GM23338 (cell line): ENCODE results near the gene SRA1. TPM values are rescaled to one million over a fixed set of nuclear protein-coding genes. Genes with fewer than 3 reads are reported as not detected.

ENCODE experiments used
- ATAC-seq: fragments of 200-7000 bp; cut with Tn5 transposase; 3 replicates; pipeline ENCODE4 v1.9.1; 2020
- DNase-seq: peaks from one replicate; pipeline ENCODE4 v3.0.0-alpha.2; 2015; ENCODE audit warnings: low spot score
- H2AFZ ChIP-seq: fragments of 200-600 bp; sonication (generic); 2 replicates; pipeline ENCODE4 v1.8.0; 2016; ENCODE audit warnings: antibody characterized with exemption, mild to moderate bottlenecking, moderate library complexity
- H3F3A ChIP-seq: fragments of 200-600 bp; sonication (generic); replicated peaks from 2 replicates; pipeline ENCODE4 v1.8.0; 2017; ENCODE audit warnings: antibody characterized with exemption, mixed run types, low read depth
- H3K27ac ChIP-seq: fragments of 200-600 bp; sonication (generic); 2 replicates; pipeline ENCODE4 v1.6.1; 2016; ENCODE audit warnings: low read depth
- H3K27me3 ChIP-seq: fragments of 200-600 bp; sonication (generic); 2 replicates; pipeline ENCODE4 v1.8.0; 2016; ENCODE audit warnings: mild to moderate bottlenecking, mixed run types, moderate library complexity; ENCODE audit not compliant: insufficient read depth
- H3K36me3 ChIP-seq: fragments of 200-600 bp; sonication (generic); 2 replicates; pipeline ENCODE4 v1.8.0; 2016; ENCODE audit warnings: mild to moderate bottlenecking; ENCODE audit not compliant: insufficient read depth
- H3K4me1 ChIP-seq: fragments of 200-600 bp; sonication (generic); 2 replicates; pipeline ENCODE4 v1.8.0; 2016; ENCODE audit warnings: mild to moderate bottlenecking, moderate library complexity; ENCODE audit not compliant: insufficient read depth
- H3K4me2 ChIP-seq: fragments of 200-600 bp; sonication (generic); 2 replicates; pipeline ENCODE4 v1.7.1; 2017; ENCODE audit warnings: mixed run types
- H3K4me3 ChIP-seq: fragments of 200-600 bp; sonication (generic); 2 replicates; pipeline ENCODE4 v1.6.1; 2016; ENCODE audit warnings: mixed run types
- H3K79me2 ChIP-seq: fragments of 200-600 bp; sonication (generic); replicated peaks from 2 replicates; pipeline ENCODE4 v1.8.0; 2017; ENCODE audit warnings: mild to moderate bottlenecking; ENCODE audit not compliant: insufficient read depth
- H3K9me2 ChIP-seq: fragments of 200-600 bp; sonication (generic); 2 replicates; pipeline ENCODE4 v1.8.0; 2017; ENCODE audit not compliant: insufficient read depth
- H4K20me1 ChIP-seq: fragments of 200-600 bp; sonication (generic); replicated peaks from 2 replicates; pipeline ENCODE4 v1.8.0; 2017; ENCODE audit warnings: mild to moderate bottlenecking; ENCODE audit not compliant: insufficient read depth
- H3K27ac Mint-ChIP-seq: 2 replicates; pipeline ENCODE4 v1.8.0; 2020; ENCODE audit warnings: inconsistent platforms, mild to moderate bottlenecking, moderate library complexity, mixed read lengths
- H3K27me3 Mint-ChIP-seq: 3 replicates; pipeline ENCODE4 v1.8.0; 2022; ENCODE audit warnings: low read depth, mild to moderate bottlenecking, moderate library complexity, mixed read lengths, inconsistent platforms; ENCODE audit not compliant: insufficient read depth, poor library complexity
- H3K36me3 Mint-ChIP-seq: 3 replicates; pipeline ENCODE4 v1.8.0; 2021; ENCODE audit warnings: low read depth, mild to moderate bottlenecking, inconsistent platforms, moderate library complexity, mixed read lengths
- H3K4me1 Mint-ChIP-seq: 3 replicates; pipeline ENCODE4 v1.8.0; 2020; ENCODE audit warnings: mild to moderate bottlenecking, inconsistent platforms, mixed read lengths
- H3K4me3 Mint-ChIP-seq: 3 replicates; pipeline ENCODE4 v1.8.0; 2021; ENCODE audit warnings: moderate library complexity, mild to moderate bottlenecking, inconsistent platforms, mixed read lengths
- H3K9me3 Mint-ChIP-seq: 3 replicates; pipeline ENCODE4 v1.8.0; 2020; ENCODE audit warnings: moderate library complexity, mild to moderate bottlenecking, inconsistent platforms, mixed read lengths
- CTCF ChIP-seq, 2 experiments: fragments of 200-600 bp in 1 of 2; sonication (generic) in 1 of 2; conservative IDR thresholded peaks; 2 replicates each; pipeline versions ENCODE4 v1.5.1 to v1.6.1; 2016 to 2017; ENCODE audit warnings: antibody characterized with exemption in 2 of 2, low read depth in 2 of 2, mild to moderate bottlenecking in 2 of 2, moderate library complexity in 1 of 2
- NANOG ChIP-seq: IDR thresholded peaks from 2 replicates; pipeline ENCODE4 v1.6.1; 2016; ENCODE audit warnings: antibody characterized with exemption, borderline replicate concordance
- POLR2AphosphoS5 ChIP-seq: IDR thresholded peaks from 2 replicates; pipeline ENCODE4 v1.6.1; 2016; ENCODE audit warnings: antibody characterized with exemption, low read depth
- ZNF331 ChIP-seq: fragments of 250-450 bp; sonication (Bioruptor Pico); IDR thresholded peaks from 2 replicates; pipeline ENCODE4 v1.5.0; 2020; ENCODE audit warnings: low read depth, mild to moderate bottlenecking, moderate library complexity
- ZNF462 ChIP-seq: fragments of 250-450 bp; sonication (Bioruptor Pico); IDR thresholded peaks from 2 replicates; pipeline ENCODE4 v1.5.0; 2020; ENCODE audit warnings: mild to moderate bottlenecking, moderate library complexity
- polyA plus RNA-seq: library from polyadenylated mRNA; unstranded; fragments of >200 nt; fragmentation: Nextera tagmentation; extraction: Ambion mirVana; gene quantifications from 2 replicates; pipeline ENCODE4 v1.2.1, GENCODE V29; 2016
- total RNA-seq: library from RNA; depleted of rRNA; stranded (reverse); fragments of >200 nt; shearing (Covaris generic); gene quantifications from 2 replicates; pipeline ENCODE4 v1.2.3, GENCODE V29; 2014

Gene SRA1
- total and polyA plus RNA-seq, 2 experiments from 2014 or later: 38.4 to 74.7 TPM

- TF ChIP-seq ZNF462 (CRISPR knock-in tag) (no peak), CTCF (conservative IDR thresholded peaks at IDR 0.05; ENCODE audit: low read depth in 2 of 2) (no peak)
These were observed 12.3 kb downstream of the SRA1 start (continued) for GRCh38 chr5:140544986-140545385.

- no peak overlapping the region for H3K27ac ChIP-seq
- H3K36me3 Mint-ChIP-seq: peaks cover 55% of the 10 kb centered on the region
- no peak for TF ChIP-seq ZNF331 (CRISPR knock-in tag)
- no peak for TF ChIP-seq POLR2AphosphoS5
- TF ChIP-seq ZNF462 (CRISPR knock-in tag): no peak
- TF ChIP-seq NANOG: no peak
These were observed 14.3 kb downstream of the SRA1 start for GRCh38 chr5:140542972-140543371.

More at GRCh38 chr5:140542972-140543371, 14.3 kb downstream of the SRA1 start:
- Mint-ChIP-seq H3K27ac (no peak overlapping the region), H3K9me3 (no peaks in the 10 kb centered on the region), H3K4me3 (no peak overlapping the region), H3K27me3 (peaks cover 9% of the 10 kb centered on the region), H3K4me1 (peaks cover 11% of the 10 kb centered on the region; the same call in 2 of the 3 replicates)
- Histone ChIP-seq H3K4me3 (no peak overlapping the region), H3K36me3 (peaks cover 39% of the 10 kb centered on the region; the same call in 1 of the 2 replicates), H3K4me2 (no peak overlapping the region), H3K4me1 (peaks cover 13% of the 10 kb centered on the region; the same call in 1 of the 2 replicates), H3K79me2 (no peaks in the 10 kb centered on the region), H2AFZ (no peak overlapping the region), H3K27me3 (no peaks in the 10 kb centered on the region), H3F3A (peaks cover 11% of the 10 kb centered on the region), H4K20me1 (no peaks in the 10 kb centered on the region; the same call in none of the 2 replicates), H3K9me2 (no peaks in the 10 kb centered on the region)
- ATAC-seq: no peak
- no peak for DNase-seq
